ENCODE results near the gene CRLF1. TPM values are rescaled to one million over a fixed set of nuclear protein-coding genes. Genes with fewer than 3 reads are reported as not detected.
"Not testable (repeated sequence)": the region's sequence is repeated elsewhere in the genome, so short reads cannot be mapped to it uniquely, and the experiment has no call there.

CRLF1 gene
- total and polyA plus RNA-seq, 4 donors = 34.3 to 1,029 (median 205) TPM

DNA sequence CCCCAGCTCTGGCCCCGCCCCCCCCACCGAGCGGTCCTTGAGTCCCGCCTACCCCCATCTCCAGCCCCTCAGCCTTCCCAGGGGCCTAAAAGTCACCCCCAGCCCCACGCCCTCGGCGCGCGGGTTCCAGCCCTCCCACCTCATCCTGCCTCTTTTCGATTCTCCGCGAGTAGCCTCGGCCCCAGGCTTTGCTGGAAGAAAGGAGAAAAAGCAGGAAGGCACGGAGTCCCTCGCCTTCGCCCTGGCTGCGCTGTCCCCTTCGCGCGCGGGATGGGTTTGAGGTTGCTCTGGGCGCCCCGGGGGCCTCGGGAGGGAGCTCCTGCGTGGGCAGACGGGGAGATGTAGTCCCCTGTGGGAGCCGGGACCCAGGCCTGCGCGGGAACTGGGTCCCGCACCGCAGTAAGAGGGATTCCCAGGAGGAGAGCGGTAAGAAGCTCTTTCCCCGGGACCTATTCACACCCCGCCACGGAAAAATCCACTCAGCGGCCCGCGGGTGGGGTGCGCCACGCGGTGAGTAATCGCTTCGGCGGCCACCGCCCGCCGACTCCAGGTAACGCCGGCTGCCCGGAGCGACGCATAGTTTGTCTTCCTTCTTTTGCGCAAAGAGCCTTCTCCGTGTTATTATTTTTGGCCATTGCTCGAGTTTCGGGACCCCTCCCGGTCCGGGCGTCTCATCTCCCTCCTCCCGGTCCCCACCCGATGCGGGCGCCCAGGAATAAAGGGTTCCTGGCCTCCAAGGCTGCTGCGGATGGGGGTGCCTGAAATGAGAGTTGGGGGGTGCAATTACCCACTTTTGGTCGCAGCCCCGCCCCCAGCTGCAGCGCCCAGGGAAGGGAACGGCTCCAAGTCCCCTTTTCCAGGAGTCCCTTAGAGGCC, 865 bp upstream of the CRLF1 start:
- H3K27ac ChIP-seq (ENCODE audit: low read depth in 1 of 2, low read length in 2 of 2) = no peak overlapping the region
- ATAC-seq (ENCODE audit: low FRiP score) (no peak), DNase-seq (no peak)
- no peaks in the 10 kb centered on the region for H3K27me3 ChIP-seq (ENCODE audit: control insufficient read depth in 1 of 2, insufficient read depth in 2 of 2, low read length in 1 of 2)
- no peaks in the 10 kb centered on the region for H3K36me3 ChIP-seq (ENCODE audit: control insufficient read depth in 1 of 2, insufficient read depth in 2 of 2, low read length in 1 of 2)
- no peak overlapping the region for H3K4me3 ChIP-seq (ENCODE audit: low read length in 2 of 2)
- intact Hi-C loops (cut with DNase I) = no loop called here
- WGBS, 2 donors = 2% methylated on average over 65 to 68 of the region's 68 CpGs
- no peaks in the 10 kb centered on the region for H3K4me1 ChIP-seq (ENCODE audit: control insufficient read depth in 1 of 2, insufficient read depth in 2 of 2, low read length in 2 of 2)
- no peaks in the 10 kb centered on the region for H3K9me3 ChIP-seq (ENCODE audit: control insufficient read depth, low read length)

DNA sequence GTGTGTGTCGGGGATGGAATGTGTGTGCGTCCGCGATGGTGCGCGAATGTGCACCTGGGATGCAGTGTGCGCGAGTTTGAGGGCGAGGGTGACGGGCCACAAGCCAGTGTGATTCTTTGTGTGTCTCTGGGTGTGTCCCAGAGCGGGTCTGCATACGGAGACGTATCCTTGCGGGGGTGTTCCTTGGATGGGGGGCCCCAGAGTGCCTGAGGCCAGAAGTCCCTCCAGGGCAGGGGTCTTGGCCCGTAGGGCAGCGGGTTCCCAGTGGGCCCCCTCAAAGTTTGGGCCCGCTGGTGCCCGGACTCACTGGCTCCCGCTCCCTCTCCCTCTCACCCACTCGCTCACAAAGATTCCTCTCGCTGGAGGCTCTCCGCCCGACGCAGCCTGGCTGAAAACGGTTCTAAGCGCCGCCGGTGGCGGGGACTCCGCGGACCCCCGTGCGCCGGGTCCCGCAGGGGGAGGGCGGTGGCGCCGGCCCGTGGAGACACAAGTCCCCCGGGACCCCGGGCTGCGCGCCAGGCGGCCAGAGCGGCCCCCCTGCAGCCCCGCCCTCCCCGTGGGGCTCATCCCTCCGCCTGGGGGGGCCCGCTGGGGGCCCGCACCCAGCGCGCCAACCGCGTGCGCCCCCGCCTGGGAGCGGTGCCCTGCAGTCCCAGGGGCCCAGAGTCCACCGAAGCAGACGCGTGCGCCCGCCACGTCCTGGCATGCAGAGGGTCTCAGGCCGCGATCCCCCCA, 886 bp downstream of the CRLF1 start:
- Histone ChIP-seq H3K4me1 (ENCODE audit: control insufficient read depth in 1 of 2, insufficient read depth in 2 of 2, low read length in 2 of 2) (no peaks in the 10 kb centered on the region), H3K9me3 (ENCODE audit: control insufficient read depth, low read length) (no peaks in the 10 kb centered on the region), H3K4me3 (ENCODE audit: low read length in 2 of 2) (no peak overlapping the region), H3K36me3 (ENCODE audit: control insufficient read depth in 1 of 2, insufficient read depth in 2 of 2, low read length in 1 of 2) (no peaks in the 10 kb centered on the region), H3K27ac (ENCODE audit: low read depth in 1 of 2, low read length in 2 of 2) (no peak overlapping the region), H3K27me3 (ENCODE audit: control insufficient read depth in 1 of 2, insufficient read depth in 2 of 2, low read length in 1 of 2) (no peaks in the 10 kb centered on the region)
- 3 to 5% methylated on average over 30 to 65 of the region's 65 CpGs for WGBS, 2 donors
- DNase-seq (no peak), ATAC-seq (ENCODE audit: low FRiP score) (no peak)
- intact Hi-C loops (cut with DNase I) = no loop called here

DNA sequence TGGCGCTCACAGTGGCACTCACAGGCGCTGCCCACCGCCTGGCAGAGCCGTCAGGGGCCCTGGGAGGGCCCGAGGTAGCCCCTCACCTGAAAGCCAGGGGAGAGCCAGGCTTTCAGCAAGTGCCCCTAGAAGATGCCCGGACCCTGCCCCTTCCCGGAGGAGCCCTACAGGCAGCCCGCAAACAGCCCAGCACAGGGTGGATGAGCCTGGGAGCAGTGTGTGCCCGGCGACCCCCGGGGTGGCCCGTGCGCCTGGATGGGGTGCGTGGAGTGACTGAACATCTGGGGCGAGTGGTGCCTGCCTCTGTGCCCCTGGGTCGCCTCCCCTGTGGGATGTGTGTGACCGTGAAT, 1.4 kb downstream of the CRLF1 start:
- ATAC-seq (ENCODE audit: low FRiP score) (peak; percentile 16), DNase-seq (no peak)
- Histone ChIP-seq H3K4me1 (ENCODE audit: control insufficient read depth in 1 of 2, insufficient read depth in 2 of 2, low read length in 2 of 2) (no peaks in the 10 kb centered on the region), H3K4me3 (ENCODE audit: low read length in 2 of 2) (no peak overlapping the region), H3K9me3 (ENCODE audit: control insufficient read depth, low read length) (no peaks in the 10 kb centered on the region), H3K36me3 (ENCODE audit: control insufficient read depth in 1 of 2, insufficient read depth in 2 of 2, low read length in 1 of 2) (no peaks in the 10 kb centered on the region), H3K27ac (ENCODE audit: low read depth in 1 of 2, low read length in 2 of 2) (no peak overlapping the region), H3K27me3 (ENCODE audit: control insufficient read depth in 1 of 2, insufficient read depth in 2 of 2, low read length in 1 of 2) (no peaks in the 10 kb centered on the region)
- WGBS, 2 donors = 17 to 20% methylated on average over 13 to 17 of the region's 17 CpGs
- intact Hi-C loops (cut with DNase I) = no loop called here

DNA sequence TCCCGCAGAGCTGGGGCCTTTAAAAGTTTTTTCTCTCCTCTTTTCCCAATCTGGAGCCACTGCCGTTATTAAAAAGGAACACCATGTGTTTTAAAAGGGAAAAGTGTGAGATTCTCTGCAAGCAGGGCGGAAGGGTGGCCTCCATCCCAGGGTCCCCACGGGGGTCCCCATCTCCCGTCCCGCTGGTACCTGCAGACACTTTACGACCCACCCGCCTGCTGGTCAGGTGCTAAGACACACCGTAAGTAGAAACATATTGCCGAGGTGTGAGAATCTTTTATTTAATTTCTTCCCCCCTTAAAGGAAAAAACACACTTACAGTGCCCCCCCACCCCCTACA, 1.8 kb downstream of the CRLF1 start:
- intact Hi-C loops (cut with DNase I) = no loop called here
- 30 to 31% methylated on average over 10 of the region's 10 CpGs for WGBS, 2 donors

DNA sequence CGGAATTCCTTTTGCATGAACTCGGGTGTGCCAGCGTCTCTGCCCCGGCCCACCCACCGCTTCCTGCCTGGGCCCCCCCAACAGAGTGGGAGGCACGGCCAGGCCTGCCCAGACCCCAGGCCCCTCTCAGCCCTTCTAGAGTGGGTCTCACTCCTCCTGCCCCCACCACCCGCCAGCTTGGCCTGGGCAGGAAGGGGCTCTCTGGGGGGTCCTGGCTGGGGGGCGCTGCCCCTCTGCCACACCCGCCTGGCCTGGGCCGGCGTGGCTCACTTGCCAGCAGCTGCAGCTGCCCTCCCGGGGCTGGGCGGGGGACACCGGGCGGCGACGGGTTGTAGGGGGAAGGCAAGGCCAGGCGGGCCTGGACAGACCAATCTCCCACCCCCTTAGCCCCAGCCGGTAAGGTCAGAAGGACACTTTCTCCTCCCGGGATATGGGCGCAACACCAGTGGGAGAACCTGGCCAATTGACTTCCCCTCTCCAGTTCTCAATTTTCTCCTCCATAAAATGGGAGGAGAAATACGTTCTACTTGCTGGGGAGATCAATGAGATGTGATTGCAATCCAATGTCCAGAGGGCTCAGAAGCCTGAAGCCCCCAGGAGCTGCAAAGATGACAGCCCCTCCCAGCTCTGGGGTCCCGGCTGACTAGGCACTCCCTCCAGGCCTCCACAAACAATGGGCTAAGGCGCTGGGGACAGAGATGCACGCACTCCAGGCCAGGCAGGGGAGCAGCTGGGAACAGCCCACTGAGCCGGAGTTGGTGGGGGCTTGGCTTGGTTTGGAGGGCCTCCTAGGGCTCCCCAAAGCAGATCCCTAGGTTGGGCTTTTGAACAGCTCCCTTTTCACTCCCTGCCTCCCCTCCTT, 2.4 kb downstream of the CRLF1 start:
- H3K4me3 ChIP-seq (ENCODE audit: low read length in 2 of 2) = no peak overlapping the region
- intact Hi-C loops (cut with DNase I) = no loop called here
- DNase-seq = no peak
- WGBS, 2 donors = 29 to 33% methylated on average over 22 to 26 of the region's 26 CpGs
- no peaks in the 10 kb centered on the region for H3K36me3 ChIP-seq (ENCODE audit: control insufficient read depth in 1 of 2, insufficient read depth in 2 of 2, low read length in 1 of 2)
- no peaks in the 10 kb centered on the region for H3K9me3 ChIP-seq (ENCODE audit: control insufficient read depth, low read length)
- no peaks in the 10 kb centered on the region for H3K27me3 ChIP-seq (ENCODE audit: control insufficient read depth in 1 of 2, insufficient read depth in 2 of 2, low read length in 1 of 2)
- H3K4me1 ChIP-seq (ENCODE audit: control insufficient read depth in 1 of 2, insufficient read depth in 2 of 2, low read length in 2 of 2) = no peaks in the 10 kb centered on the region
- no peak for ATAC-seq (ENCODE audit: low FRiP score)
- H3K27ac ChIP-seq (ENCODE audit: low read depth in 1 of 2, low read length in 2 of 2) = no peak overlapping the region

More for the DNA sequence above, 1.8 kb downstream of the CRLF1 start:
- Histone ChIP-seq H3K27me3 (ENCODE audit: control insufficient read depth in 1 of 2, insufficient read depth in 2 of 2, low read length in 1 of 2) (no peaks in the 10 kb centered on the region), H3K4me1 (ENCODE audit: control insufficient read depth in 1 of 2, insufficient read depth in 2 of 2, low read length in 2 of 2) (no peaks in the 10 kb centered on the region), H3K4me3 (ENCODE audit: low read length in 2 of 2) (no peak overlapping the region), H3K9me3 (ENCODE audit: control insufficient read depth, low read length) (no peaks in the 10 kb centered on the region), H3K27ac (ENCODE audit: low read depth in 1 of 2, low read length in 2 of 2) (no peak overlapping the region), H3K36me3 (ENCODE audit: control insufficient read depth in 1 of 2, insufficient read depth in 2 of 2, low read length in 1 of 2) (no peaks in the 10 kb centered on the region)
- DNase-seq = no peak
- ATAC-seq (ENCODE audit: low FRiP score) = no peak

DNA sequence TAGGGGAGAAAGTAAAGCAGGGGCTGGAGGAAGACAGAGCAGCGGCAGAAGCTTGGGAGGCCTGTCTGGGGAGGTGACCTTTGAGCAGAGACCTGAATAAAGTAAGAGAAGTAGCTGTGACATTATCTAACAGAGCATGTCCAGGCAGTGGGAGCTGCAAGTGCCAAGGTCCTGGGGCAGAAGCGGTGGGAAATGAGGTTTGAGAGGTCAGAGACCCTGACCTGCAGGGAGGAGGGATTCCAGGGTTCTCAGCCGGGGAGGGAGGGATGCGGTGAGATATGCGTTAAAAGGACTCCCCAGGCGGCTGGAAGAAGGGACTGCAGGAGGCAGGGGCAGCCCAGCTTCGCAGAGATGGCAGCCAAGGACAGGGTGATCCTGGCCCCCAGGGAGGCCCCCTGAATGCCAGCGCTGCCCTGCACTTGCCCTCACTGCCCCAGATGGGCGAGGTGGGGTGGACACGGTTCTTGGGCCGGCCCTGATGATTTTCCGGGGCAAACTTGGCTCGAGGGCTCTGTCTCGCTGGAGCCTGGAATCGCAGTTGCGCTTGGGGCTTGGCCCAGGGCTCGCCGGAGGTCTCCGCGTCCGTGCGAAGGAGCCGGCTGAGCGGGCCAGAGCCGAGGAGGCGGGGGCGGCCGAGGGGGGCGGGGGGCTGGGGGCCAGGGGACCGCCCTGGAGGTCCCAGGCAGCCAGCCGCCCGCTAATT, 3.2 kb downstream of the CRLF1 start:
- no peak overlapping the region for H3K4me3 ChIP-seq (ENCODE audit: low read length in 2 of 2)
- H3K27ac ChIP-seq (ENCODE audit: low read depth in 1 of 2, low read length in 2 of 2) = no peak overlapping the region
- no peaks in the 10 kb centered on the region for H3K27me3 ChIP-seq (ENCODE audit: control insufficient read depth in 1 of 2, insufficient read depth in 2 of 2, low read length in 1 of 2)
- H3K4me1 ChIP-seq (ENCODE audit: control insufficient read depth in 1 of 2, insufficient read depth in 2 of 2, low read length in 2 of 2) = no peaks in the 10 kb centered on the region
- WGBS, 2 donors = 8 to 13% methylated on average over 20 to 32 of the region's 32 CpGs
- H3K9me3 ChIP-seq (ENCODE audit: control insufficient read depth, low read length) = no peaks in the 10 kb centered on the region
- no peaks in the 10 kb centered on the region for H3K36me3 ChIP-seq (ENCODE audit: control insufficient read depth in 1 of 2, insufficient read depth in 2 of 2, low read length in 1 of 2)
- intact Hi-C loops (cut with DNase I) = no loop called here
- ATAC-seq (ENCODE audit: low FRiP score) = no peak
- DNase-seq = no peak

DNA sequence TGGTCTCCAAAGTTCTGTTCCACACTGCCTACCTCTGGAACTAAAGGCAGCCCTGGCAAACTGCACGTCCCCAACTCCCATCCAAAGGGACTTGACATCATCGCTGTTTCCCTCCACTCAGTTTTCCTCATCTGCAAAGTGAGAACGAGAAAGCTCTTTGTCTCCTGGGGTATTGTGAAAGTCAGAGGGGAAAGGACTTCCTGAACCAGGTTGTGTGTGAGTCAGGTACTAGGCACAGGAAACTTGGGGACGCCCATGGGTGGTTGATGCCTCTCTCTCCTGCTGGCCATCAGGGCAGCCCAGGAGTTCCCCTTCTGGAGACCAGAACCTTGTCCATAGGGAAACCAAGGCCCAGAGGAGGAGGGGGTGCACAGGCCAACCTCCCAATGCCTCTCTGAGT, 4.7 kb downstream of the CRLF1 start:
- no peak for DNase-seq

DNA sequence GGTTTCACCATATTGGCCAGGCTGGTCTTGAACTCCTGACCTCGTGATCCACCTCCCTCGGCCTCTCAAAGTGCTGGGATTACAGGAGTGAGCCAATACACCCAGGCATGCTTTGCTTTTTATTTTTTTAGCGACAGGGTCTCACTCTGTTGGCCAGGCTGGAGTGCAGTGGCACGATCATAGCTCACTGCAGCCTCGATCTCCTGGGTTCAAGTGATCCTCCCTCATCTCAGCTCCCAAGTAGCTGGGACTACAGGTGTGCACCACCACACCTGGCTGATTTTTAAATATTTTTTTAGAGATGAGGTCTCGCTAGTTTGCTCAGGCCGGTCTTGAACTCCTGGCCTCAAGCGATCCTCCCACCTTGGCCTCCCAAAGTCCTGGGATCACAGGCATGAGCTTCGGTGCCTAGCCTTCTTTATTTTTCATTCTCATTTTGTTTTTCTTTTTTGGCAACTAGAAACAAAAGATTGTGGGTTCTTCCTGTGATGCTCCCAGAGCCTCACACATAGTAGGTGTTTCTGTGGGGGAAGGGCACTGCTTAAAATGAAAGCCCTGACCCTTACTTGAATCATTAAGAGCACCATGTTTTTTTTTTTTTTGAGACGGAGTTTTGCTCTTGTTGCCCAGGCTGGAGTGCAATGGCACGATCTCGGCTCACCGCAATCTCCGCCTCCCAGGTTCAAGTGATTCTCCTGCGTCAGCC, 5.8 kb downstream of the CRLF1 start:
- DNase-seq; H3K27ac ChIP-seq (ENCODE audit: low read depth in 1 of 2, low read length in 2 of 2); H3K4me3 ChIP-seq (ENCODE audit: low read length in 2 of 2); H3K27me3 ChIP-seq (ENCODE audit: control insufficient read depth in 1 of 2, insufficient read depth in 2 of 2, low read length in 1 of 2); ATAC-seq (ENCODE audit: low FRiP score); H3K36me3 ChIP-seq (ENCODE audit: control insufficient read depth in 1 of 2, insufficient read depth in 2 of 2, low read length in 1 of 2); intact Hi-C loops (cut with DNase I); H3K9me3 ChIP-seq (ENCODE audit: control insufficient read depth, low read length); H3K4me1 ChIP-seq (ENCODE audit: control insufficient read depth in 1 of 2, insufficient read depth in 2 of 2, low read length in 2 of 2): not testable (repeated sequence)
- 91 to 92% methylated on average over 15 of the region's 15 CpGs for WGBS, 2 donors

More for the DNA sequence above, 4.7 kb downstream of the CRLF1 start:
- H3K9me3 ChIP-seq (ENCODE audit: control insufficient read depth, low read length) = no peaks in the 10 kb centered on the region
- no peaks in the 10 kb centered on the region for H3K27me3 ChIP-seq (ENCODE audit: control insufficient read depth in 1 of 2, insufficient read depth in 2 of 2, low read length in 1 of 2)
- H3K4me1 ChIP-seq (ENCODE audit: control insufficient read depth in 1 of 2, insufficient read depth in 2 of 2, low read length in 2 of 2) = no peaks in the 10 kb centered on the region
- H3K4me3 ChIP-seq (ENCODE audit: low read length in 2 of 2) = no peak overlapping the region
- H3K27ac ChIP-seq (ENCODE audit: low read depth in 1 of 2, low read length in 2 of 2) = no peak overlapping the region
- no peak for ATAC-seq (ENCODE audit: low FRiP score)
- no peaks in the 10 kb centered on the region for H3K36me3 ChIP-seq (ENCODE audit: control insufficient read depth in 1 of 2, insufficient read depth in 2 of 2, low read length in 1 of 2)
- WGBS, 2 donors = 88 to 91% methylated on average over 4 of the region's 4 CpGs
- intact Hi-C loops (cut with DNase I) = no loop called here

All from aorta (tissue), 5 donors.